Liver (tissue), 3 donors: ENCODE data around the gene SRSF3.

Experiments
- CTCF ChIP-seq: fragments of 150-350 bp; IDR thresholded peaks from 2 replicates; pipeline ENCODE4 v1.5.1; 2017; ENCODE audit warnings: improper control_type of control experiment, low read depth, low read length; ENCODE audit not compliant: missing input control
- GABPA ChIP-seq, 2 donors: IDR thresholded peaks in 1 of 2; conservative IDR thresholded peaks in 1 of 2; 2 replicates each; pipeline ENCODE4 v1.6.1; 2016; ENCODE audit warnings: antibody characterized with exemption in 2 of 2, mild to moderate bottlenecking in 1 of 2, moderate library complexity in 1 of 2
- RAD21 ChIP-seq, 2 donors: IDR thresholded peaks; 2 replicates each; pipeline ENCODE4 v1.6.1; 2016; ENCODE audit warnings: antibody characterized with exemption in 2 of 2, mild to moderate bottlenecking in 2 of 2
- ZBTB33 ChIP-seq: IDR thresholded peaks from 2 replicates; pipeline ENCODE4 v1.6.1; 2016; ENCODE audit warnings: antibody characterized with exemption
- donor health status: healthy.
- donor health status: healthy.

- TF ChIP-seq CTCF (no peak), GABPA (IDR thresholded peaks at IDR 0.05 in 1 of 2, conservative IDR thresholded peaks at IDR 0.05 in 1 of 2) (no peak), ZBTB33 (no peak), RAD21 (IDR thresholded peaks at IDR 0.05) (no peak)
Observed at GRCh38 chr6:36627141-36627540, 33.0 kb downstream of the SRSF3 start.
